NT2/D1 (cell line): Measurements from ENCODE around the gene IGLL1.
"Not testable (repeated sequence)": the region's sequence is repeated elsewhere in the genome, so short reads cannot be mapped to it uniquely, and the experiment has no call there.

ENCODE experiments used
- DNase-seq: peaks from one replicate; pipeline ENCODE4 v3.0.0-alpha.2; 2011; ENCODE audit warnings: low read depth, low spot score
- H3K27me3 ChIP-seq: 2 replicates; pipeline ENCODE4 v1.6.0; 2011; ENCODE audit warnings: mild to moderate bottlenecking; ENCODE audit not compliant: insufficient read length, insufficient read depth
- H3K36me3 ChIP-seq: 2 replicates; pipeline ENCODE4 v1.6.1; 2011; ENCODE audit warnings: mild to moderate bottlenecking, low read length, mixed read lengths; ENCODE audit not compliant: insufficient read depth, insufficient read length
- H3K4me1 ChIP-seq: 2 replicates; pipeline ENCODE4 v1.5.1; 2011; ENCODE audit not compliant: insufficient read depth, insufficient read length
- H3K4me3 ChIP-seq: 2 replicates; pipeline ENCODE4 v1.5.1; 2011; ENCODE audit warnings: low read depth; ENCODE audit not compliant: insufficient read length
- H3K9ac ChIP-seq: 2 replicates; pipeline ENCODE4 v1.6.0; 2011; ENCODE audit warnings: low read depth; ENCODE audit not compliant: insufficient read length
- H3K9me3 ChIP-seq: 2 replicates; pipeline ENCODE4 v1.5.1; 2011; ENCODE audit warnings: mild to moderate bottlenecking, low read length; ENCODE audit not compliant: insufficient read depth
- SUZ12 ChIP-seq: IDR thresholded peaks from 2 replicates; pipeline ENCODE4 v1.6.1; 2011; ENCODE audit not compliant: insufficient read length, insufficient read depth; ENCODE audit errors: extremely low read depth
- YY1 ChIP-seq: IDR thresholded peaks from 2 replicates; pipeline ENCODE4 v1.6.1; 2011; ENCODE audit not compliant: insufficient read length, insufficient read depth
- ZNF274 ChIP-seq: IDR thresholded peaks from 2 replicates; pipeline ENCODE4 v1.6.1; 2011; ENCODE audit warnings: mild to moderate bottlenecking, low read depth, low read length

The IGLL1 gene

GRCh38 chr22:23579870-23580575 is at the start of gene IGLL1:
Gene IGLL1 (minus strand): TSS chr22:23580290. CDS start chr22:23580190, 100 bp downstream.
- peaks cover under 1% of the 10 kb centered on the region for H3K4me1 ChIP-seq
- TF ChIP-seq YY1: no peak
- no peak for TF ChIP-seq ZNF274
- no peak for TF ChIP-seq SUZ12
- DNase-seq: no peak
- no peaks in the 10 kb centered on the region for H3K9me3 ChIP-seq
- H3K36me3 ChIP-seq: no peaks in the 10 kb centered on the region
- no peaks in the 10 kb centered on the region for H3K27me3 ChIP-seq
- H3K9ac ChIP-seq: no peak within 1 kb of the TSS
- no peak within 1 kb of the TSS for H3K4me3 ChIP-seq

- not testable (repeated sequence) for DNase-seq, H3K27me3 ChIP-seq, H3K9ac ChIP-seq, H3K9me3 ChIP-seq, H3K4me1 ChIP-seq, H3K4me3 ChIP-seq, H3K36me3 ChIP-seq
Observed at GRCh38 chr22:23628056-23628743, 48.1 kb upstream of the IGLL1 start.

- not testable (repeated sequence) for H3K9ac ChIP-seq, H3K9me3 ChIP-seq, H3K27me3 ChIP-seq, H3K4me3 ChIP-seq, H3K4me1 ChIP-seq, DNase-seq, H3K36me3 ChIP-seq
Observed at GRCh38 chr22:23627401-23628055, 47.4 kb upstream of the IGLL1 start.

GRCh38 chr22:23626286-23626975 is 46.3 kb upstream of the IGLL1 start:
- no peaks in the 10 kb centered on the region for H3K36me3 ChIP-seq
- H3K9me3 ChIP-seq: no peaks in the 10 kb centered on the region
- no peaks in the 10 kb centered on the region for H3K27me3 ChIP-seq
- no peak for DNase-seq
- no peaks in the 10 kb centered on the region for H3K4me1 ChIP-seq
- TF ChIP-seq SUZ12: no peak
- no peak for TF ChIP-seq YY1
- TF ChIP-seq ZNF274: no peak
- no peak overlapping the region for H3K9ac ChIP-seq
- H3K4me3 ChIP-seq: no peak overlapping the region

- no peak for DNase-seq
Observed at GRCh38 chr22:23622634-23623033, 42.5 kb upstream of the IGLL1 start.

GRCh38 chr22:23621916-23622315 is 41.8 kb upstream of the IGLL1 start:
- not testable (repeated sequence) for H3K27me3 ChIP-seq

More at GRCh38 chr22:23622634-23623033, 42.5 kb upstream of the IGLL1 start:
- no peak overlapping the region for H3K4me3 ChIP-seq
- H3K36me3 ChIP-seq: no peaks in the 10 kb centered on the region
- H3K9ac ChIP-seq: no peak overlapping the region
- H3K9me3 ChIP-seq: no peaks in the 10 kb centered on the region
- H3K27me3 ChIP-seq: no peaks in the 10 kb centered on the region
- no peak for TF ChIP-seq ZNF274
- no peak for TF ChIP-seq SUZ12
- TF ChIP-seq YY1: no peak
- H3K4me1 ChIP-seq: no peaks in the 10 kb centered on the region

GRCh38 chr22:23621082-23621780 is 41.1 kb upstream of the IGLL1 start:
- Histone ChIP-seq H3K4me1 (no peaks in the 10 kb centered on the region), H3K9ac (no peak overlapping the region), H3K9me3 (no peaks in the 10 kb centered on the region), H3K36me3 (no peaks in the 10 kb centered on the region), H3K27me3 (no peaks in the 10 kb centered on the region), H3K4me3 (no peak overlapping the region)
- DNase-seq: no peak
- no peak for TF ChIP-seq YY1
- no peak for TF ChIP-seq SUZ12
- no peak for TF ChIP-seq ZNF274

More at GRCh38 chr22:23621916-23622315, 41.8 kb upstream of the IGLL1 start:
- not testable (repeated sequence) for H3K9ac ChIP-seq, H3K9me3 ChIP-seq, H3K36me3 ChIP-seq, H3K4me1 ChIP-seq, H3K4me3 ChIP-seq, DNase-seq
